ENCODE data around the gene TNFRSF1A.
A peak's percentile ranks its signal among the peaks of the same experiment; 100 is the strongest.

Gene TNFRSF1A

DNA sequence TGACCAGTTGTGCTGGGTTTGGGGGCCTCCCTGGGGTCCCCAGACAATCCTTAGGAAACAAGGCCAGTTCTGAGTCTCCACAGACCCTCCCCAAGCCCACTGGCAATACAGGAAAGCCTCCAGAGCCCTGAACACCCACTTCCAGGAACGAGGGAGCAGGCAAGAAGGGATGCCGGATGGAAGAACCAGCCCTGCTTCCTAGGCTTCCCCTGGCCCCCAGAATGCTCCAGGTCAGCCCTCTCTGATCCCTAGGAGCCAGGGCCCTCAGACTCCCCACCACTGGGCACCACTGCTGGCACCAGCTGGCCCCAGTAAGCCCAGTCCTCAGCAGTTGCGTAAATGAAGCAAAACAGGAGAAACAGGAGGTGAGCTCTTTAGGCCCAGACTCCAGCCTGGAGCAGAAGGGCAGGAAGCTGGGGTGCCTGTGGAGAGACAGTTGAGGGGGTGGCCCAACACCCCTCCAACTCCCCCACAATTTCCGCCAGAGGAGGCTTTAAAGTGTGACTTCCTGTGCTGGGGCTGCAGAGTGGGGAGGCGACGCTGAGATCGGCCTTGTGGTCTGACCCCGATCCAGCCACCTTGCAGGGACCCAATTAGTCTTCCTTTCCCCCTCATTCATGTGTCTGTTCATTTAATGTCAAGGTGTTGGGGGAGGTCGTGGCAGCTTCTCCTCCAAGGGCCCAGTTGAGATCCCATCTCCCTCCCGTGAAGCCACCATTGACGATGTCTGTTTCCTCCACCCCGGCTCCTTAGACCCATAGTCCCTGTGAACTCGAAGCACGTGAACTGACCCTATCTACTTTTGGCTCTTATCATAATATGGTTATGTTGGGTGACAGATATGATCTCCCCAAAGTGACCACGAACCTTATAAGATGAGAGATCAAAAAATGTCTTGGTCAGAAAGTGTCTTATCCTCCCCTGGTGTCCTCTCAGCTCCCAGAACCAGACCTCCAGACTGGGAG, 4.7 kb downstream of the TNFRSF1A start:
- no peak for DNase-seq

DNA sequence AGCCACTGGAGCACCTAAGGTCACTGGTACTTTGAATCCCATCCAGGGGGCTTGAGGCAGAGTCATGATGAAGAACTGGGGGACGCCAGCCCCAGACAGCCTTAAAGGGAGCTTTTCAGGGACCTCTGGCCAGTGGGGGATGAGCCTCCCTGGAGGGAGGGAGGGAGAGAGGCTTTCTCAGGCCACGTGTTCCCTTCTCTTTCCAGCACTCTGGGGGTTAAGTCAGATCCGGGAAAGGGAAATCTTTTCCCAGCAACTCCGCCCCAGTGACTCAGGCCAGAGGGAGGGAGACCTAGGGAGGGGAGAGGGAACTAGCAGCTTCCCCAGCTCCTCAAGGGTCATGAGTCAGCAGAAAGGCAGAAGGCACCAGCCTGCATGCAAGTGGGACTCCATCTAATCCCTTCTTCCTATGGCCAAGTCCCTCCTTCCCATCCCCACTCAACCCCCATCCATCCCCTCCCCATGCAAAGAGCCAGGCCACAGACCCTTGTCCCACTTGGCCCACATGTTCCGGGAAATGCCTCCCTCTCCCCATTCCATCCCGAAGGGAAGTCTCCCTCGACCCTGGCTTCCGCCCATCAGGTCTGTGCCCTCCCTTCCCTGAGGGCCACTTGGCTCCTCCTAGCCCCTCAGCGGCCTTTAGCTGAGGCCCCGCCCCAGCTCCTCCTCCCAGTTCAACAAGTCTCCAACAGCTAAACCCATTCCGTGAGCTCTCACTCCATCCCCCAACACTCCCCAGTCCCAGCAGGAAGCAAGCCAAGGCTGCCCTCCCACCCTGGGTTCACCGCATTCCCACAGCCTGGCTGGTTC, 5.6 kb downstream of the TNFRSF1A start:
- peak; percentile 79 for DNase-seq

DNA sequence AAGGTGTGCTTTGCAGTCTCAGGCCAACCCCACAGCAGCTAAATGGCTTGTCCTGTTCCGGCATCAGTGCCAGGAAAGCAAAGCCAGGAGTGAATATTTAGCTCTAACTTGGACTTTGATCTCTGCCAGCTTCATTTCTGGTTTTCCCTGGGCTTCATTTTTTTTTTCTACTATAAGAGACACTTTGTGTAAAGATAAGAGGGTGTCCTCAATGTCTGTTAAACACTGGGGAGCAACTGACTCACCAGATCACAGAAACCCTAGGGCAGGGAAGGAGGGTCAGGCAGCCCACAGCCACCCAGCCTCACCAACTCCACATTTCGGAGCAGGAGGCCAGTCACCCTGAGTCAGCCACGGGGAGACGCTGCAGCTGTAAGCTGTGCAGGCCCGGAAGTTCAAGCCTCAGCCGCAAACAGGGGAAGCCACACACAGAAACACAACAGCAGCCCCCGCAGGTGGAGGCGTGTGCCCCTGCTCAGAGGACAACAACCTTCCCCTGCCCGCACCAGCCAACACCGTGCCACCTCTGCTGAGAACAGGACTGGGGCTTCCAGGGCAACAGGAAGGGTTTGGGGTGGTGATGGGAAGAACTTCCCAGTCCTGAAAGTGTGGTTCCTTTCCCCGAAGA, 6.3 kb downstream of the TNFRSF1A start:
- no peak for DNase-seq

DNA sequence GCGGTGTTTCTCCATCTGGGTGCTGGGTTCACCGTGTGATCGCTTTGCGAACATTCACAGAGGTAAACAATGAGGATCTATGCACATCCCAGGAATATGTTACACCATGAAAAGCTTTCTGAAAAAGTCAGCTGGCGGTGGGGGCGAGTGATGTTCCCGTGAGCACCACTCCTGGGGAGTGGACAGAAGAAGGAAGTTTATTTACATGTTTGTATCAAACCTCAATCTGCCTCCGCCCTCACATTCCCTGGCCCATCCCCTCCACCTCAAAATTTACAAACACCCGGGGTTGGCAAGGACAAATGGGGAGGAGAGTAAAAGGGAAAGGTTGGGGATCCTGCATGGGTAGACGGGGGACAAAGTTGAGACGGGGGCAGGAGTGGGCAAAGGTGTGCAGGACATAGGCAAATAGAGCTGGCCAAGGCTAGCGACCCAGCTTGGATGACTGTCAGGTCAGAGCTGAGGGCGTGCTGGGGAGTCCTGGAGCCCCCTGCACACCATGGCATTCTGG, 6.9 kb downstream of the TNFRSF1A start:
- DNase-seq = no peak

DNA sequence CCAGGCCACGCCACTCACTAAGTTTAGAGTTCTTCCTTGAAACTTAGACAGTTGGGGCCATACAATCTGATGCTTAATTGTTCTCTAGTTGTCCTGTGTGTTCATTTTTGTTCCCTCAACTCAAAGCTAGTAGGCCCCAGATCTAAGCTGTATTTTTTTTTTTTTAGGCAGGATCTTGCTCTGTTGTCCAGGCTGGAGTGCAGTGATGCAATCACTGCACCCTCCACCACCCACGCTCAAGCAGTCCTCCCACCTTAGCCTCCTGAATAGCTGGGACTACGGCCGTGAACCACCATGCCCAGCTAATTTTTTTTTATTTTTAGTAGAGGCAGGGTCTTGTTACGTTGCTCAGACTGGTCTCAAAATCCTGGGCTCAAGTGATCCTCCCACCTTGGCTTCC, 7.5 kb downstream of the TNFRSF1A start:
- no peak for DNase-seq

DNA sequence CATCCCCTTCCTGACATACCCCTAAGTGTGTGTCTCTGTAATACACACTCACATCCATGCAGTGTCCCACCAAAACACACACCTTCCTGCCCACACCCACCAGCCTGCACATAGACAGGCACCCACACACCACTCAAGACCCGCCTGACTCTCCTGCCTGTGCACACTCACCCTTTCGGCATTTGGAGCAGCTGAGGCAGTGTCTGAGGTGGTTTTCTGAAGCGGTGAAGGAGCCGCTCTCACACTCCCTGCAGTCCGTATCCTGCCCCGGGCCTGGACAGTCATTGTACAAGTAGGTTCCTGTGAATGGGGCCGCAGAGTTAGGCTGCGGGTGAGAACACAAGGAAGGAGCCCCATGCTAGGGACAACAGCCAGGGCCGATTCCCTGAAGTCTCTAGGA, 8.3 kb downstream of the TNFRSF1A start:
- DNase-seq = no peak

DNA sequence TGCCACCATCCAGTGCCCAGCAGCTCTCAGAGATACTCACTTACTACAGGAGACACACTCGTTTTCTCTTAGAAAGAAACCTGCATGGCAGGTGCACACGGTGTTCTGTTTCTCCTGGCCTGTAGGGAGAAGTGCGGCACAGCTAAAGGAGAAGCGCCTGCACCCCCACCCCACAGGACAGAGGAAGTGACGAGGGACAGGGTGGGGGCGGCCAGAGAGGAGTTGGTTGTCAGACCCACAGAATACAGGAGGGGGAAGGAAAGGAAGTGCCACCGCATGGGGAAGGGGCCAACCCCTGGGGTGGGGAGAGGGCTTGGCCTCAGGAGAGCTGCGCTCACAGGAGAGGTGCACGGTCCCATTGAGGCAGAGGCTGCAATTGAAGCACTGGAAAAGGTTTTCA, 8.8 kb downstream of the TNFRSF1A start:
- no peak for DNase-seq

DNA sequence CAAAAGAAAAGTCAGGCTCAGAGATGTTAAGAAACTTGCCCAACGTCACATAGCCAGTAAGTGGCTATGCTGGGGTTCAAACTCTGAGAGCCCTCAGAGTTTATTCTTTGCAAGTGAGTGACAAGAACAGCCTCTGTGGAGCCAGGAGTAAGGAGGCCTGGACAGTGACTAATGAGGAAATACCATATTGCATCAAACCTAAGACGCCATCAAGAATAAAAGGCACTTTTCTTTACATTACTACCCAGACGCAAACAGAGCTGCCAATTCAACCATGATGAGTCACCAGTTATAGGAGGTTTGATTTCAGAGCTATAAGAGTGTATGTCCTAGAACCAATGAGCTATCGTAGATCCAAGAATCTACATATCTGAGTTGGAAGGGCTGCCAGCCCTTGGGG, 9.4 kb downstream of the TNFRSF1A start:
- DNase-seq = no peak

DNA sequence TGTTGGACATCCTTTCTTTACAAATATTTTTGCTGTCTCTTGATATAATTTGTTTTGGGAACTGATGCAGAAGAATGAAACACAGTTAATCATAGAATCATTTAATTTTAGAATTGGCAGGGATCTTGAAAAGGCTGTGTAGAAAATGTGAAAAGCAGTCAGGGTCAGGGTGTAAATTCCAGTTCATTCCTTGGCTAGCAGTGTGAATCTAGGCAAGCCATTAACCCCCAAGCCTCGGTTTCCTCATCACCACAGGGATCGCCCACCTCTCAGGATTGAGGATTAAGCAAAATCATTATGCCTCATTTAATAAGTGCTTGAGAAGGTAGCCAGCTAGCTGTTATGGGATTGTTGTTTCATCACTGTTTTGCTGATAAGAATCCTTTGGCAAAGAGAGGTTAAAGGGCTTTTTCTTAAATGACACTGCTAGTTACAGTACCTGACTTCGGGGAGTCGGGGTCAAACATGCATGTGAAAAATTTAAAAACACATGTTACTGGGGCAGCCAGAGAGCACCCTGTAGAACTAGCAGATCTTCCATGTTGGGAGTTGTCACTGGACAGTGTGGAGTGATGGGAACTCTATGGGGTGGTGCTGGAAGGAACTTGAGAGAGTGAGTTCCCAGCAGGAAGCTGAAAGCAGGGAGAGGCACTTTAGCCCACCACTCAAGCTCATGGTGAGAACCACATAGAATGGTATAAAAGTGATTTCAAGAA, 10.7 kb downstream of the TNFRSF1A start:
- no peak for DNase-seq

DNA sequence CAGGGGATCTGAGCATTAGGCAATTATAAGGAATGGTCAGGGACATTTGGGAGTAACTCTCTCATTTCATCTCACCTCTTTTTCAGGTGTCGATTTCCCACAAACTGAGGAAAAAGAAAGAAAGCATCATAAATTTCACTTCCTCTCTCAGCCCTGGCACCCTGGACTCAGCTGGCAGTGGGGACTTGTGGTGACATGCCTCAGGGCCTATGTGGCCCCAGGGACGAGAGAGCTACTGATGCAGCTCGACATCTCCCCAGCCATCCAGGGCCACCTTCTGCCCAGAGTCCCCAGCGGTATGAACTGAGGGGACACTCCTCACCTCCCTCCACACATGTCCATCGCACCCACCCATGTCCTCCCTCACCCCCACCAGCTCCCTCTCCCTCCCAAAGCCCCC, 11.7 kb downstream of the TNFRSF1A start:
- DNase-seq = no peak

DNA sequence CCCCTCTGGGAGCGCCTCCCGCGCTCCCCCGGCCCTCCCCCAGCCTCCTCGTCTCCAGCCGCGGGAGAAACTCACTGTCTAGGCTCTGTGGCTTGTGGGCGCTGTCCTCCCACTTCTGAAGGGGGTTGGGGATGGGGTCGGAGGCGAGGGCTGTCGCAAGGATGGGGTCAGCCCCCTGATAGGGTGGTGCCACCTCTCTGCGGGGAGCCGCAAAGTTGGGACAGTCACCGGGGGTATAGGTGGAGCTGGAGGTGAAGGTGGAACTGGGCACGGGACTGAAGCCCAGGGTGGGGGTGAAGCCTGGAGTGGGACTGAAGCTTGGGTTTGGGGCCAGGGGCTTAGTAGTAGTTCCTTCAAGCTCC, 12.2 kb downstream of the TNFRSF1A start:
- DNase-seq = no peak

DNA sequence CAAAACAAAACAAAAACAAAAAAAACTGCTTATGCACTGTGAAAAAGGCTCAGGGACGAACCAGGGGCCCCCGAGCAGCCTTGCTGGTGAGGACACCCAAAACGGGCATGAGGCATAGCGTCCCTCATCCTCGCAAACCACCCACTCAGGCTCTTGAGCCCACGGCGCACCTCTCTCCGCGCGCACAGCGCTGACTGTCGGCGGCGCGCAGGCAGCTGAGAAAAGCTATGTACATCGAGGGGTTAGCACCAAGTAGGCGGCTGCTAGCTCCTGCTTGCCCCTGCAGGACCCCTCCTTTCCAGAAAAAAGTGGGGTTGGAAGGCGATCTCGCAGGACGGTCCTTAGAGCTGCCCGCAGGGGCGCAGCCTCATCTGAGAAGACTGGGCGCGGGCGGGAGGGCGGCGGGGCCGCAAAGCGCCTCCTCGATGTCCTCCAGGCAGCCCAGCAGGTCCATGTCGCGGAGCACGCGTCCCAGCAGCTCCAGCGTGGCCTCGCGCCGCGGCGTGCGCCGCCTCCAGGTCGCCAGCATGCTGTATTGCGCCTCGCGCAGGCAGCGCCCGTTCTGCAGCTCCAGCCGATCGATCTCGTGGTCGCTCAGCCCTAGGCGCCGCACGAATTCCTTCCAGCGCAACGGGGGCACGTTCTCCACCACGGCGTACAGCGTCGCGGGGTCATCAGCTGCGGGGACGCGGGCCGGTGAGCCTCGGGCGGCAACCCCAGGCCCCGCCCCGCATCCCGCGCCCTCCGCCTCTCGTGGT, 12.8 kb downstream of the TNFRSF1A start:
- peak; percentile 81 for DNase-seq

DNA sequence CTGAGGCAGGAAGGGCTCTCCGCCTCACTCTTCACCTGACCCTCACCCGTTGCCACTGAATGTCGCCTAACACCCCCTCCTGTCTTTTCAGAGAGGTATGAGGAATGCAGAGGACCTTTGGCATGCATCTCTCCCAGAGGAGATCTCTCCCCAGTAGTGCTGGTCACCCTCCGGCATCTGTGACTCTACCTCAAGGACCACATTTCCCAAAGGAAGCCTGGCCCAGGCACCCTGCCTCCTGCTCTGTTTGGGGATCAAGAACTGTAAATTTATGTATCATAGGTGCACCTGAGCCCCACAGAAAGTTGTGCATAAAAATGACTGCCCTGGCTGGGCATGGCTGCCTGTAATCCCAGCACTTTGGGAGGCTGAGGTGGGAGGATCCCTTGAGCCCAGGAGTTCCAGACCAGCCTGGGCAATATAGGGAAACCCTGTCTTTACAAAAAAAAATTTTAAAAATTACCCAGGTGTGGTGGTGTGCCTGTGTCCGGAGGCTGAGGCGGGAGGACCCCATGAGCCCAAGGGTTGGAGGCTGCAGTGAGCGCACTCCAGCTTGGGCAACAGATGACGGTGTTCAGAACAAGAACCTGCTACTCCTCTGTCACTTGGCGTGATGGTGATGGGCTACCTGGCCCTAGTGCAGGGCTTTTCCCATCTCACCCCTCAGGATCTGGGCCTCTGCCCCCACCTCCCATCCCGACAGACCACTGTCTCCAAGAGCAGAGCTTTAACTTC, 13.7 kb downstream of the TNFRSF1A start:
- no peak for DNase-seq

DNA sequence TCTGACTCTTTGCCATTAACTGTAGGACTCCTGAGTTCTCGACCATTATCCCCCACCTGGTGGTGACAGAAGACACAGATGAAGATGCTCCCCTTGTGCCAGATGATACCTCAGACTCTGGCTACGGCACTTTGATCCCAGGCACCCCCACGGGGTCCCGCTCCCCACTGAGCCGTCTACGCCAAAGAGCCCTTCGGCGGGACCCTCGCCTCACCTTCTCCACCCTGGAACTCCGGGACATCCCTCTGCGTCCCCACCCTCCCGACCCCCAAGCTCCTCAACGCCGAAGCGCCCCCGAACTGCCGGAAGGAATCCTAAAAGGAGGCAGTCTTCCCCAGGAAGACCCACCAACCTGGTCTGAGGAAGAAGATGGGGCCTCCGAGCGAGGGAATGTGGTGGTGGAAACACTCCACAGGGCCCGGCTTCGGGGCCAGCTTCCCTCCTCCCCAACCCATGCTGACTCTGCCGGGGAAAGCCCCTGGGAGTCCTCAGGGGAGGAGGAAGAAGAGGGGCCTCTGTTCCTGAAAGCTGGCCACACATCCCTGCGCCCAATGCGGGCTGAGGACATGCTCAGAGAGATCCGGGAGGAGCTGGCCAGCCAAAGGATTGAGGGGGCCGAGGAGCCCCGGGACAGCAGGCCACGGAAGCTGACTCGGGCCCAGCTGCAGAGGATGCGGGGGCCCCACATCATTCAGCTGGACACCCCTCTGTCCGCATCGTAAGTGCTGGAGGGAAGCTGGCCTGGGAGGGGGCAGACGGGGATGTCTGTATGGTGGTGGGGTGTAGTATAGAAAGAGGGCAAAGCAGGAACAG, 14.4 kb downstream of the TNFRSF1A start:
- DNase-seq = no peak

DNA sequence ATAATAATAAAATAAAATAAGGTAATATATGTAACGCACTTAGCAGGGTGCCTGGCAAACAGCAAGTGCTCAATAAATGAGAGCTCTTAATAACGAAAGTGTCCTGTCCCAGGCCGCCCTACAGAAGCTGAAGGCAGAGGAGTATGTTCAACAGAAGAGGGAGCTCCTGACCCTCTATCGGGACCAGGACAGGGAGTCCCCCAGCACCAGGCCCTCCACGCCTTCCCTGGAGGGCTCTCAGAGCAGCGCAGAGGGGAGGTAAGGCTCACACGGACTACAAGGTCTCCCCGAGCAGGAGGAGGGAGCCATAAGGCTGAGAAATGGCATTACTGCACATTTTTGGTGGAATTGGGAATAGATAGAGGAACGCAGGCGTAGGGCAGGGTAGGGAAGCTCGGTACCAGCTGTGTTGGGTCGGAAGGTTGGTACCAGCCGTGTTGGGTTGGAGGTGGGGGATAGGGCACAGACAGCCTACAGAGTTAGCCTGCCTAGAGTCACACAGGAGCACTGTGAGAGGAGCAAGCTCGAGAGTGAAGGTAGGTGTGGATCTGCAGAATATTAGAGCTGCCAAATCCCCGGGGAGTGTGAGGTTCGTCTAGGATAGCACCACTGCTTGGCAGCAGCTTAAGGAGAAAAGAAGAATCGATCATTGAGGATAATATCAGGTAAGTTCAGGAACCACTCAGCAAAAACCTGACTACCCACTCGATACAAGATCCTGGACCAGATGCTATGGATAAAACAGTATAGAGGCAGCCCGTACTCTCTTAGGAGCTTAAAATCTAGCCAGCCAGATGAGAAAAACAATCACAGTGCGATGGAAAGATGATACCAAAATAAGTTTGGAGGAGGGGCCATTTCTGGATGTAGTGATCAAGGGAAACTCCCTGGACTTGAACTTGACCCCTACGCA, 15.3 kb downstream of the TNFRSF1A start:
- no peak for DNase-seq

DNA sequence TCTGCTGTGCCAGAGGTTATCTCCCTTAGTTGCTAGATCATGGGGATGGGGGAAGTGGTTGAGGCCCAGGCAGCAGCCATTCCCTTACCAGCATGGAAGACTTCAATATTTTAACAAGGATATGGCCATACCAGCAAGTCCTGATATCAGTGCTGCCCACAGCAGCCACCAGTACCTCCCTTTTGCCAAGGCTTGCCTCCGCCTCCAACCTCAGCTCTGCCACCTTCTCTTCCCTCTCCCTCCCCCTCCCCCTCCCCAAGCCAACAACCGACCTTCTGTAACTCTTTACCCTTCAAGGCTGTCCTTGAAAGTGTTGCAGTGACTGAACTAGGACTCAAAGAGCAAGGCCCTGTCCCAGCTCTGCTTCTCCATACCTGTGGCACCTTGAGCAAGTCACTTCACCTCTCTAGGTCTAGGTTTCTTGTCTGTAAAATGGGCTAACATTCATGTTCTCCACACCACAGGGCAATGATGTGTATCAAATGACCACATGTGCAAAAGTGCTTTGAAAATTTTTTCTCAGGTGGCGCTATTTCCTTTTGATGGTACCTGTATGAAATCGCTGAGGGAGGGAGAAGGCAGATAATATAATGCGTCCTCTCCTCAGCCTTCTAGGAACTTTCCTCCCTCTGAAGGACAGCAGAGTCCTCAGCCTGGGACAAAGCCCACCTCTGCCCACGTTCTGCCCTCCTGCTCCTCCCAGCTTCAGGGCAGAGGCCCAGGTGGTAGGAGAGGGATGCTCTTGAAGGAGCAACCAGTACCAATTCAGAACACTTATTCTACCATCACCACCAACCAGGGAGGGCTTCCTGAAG, 16.7 kb downstream of the TNFRSF1A start:
- no peak for DNase-seq

DNA sequence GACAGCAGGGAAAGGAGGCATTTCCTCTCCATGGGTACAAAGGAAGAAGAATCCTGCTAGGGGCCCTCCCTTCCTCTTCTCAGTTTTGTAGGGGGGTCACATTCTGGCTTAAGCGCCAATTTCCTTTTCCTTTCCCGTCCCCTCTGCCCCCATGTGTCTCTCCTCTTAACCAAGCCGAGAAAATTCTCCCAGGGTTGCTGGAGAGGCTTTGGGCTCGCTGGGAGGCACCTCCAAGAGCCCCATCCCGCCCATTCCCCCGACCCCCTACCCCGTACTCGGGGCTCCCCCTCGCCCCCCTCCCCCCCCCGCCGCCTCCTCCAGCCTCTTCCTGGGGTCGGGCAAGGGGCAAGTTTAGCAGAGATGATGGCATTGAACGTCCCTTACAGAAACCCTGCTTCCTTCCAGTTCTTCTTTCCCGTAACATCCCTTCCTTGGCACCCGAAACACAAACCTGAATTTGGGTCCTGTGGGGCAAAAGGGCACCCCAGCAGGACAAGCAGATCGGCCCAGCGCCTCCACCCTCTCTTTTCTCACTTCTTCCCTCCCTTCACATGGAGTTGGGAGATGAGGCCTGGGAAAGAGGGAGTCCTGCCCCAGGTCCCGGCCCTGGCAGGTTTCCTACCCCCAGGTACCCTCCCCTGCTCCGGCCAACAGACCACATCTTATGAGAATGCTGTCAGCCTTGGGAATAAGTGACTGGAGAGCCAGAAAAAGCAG, 17.7 kb downstream of the TNFRSF1A start:
- no peak for DNase-seq
